UCSD-AML1 (cell line): ENCODE results near the gene RNF26.

ENCODE experiments used
- DNase-seq: peaks from one replicate; lab custom pipeline; 2025; ENCODE audit not compliant: unreplicated experiment; lab: John Stamatoyannopoulos, UW

RNF26 gene

GRCh38 chr11:119334174-119334930, at the start of gene RNF26:
TSS of gene RNF26 (plus strand) at chr11:119334527. CDS start at chr11:119335123, 596 bp downstream.
- DNase-seq, result peak; percentile 92

GRCh38 chr11:119285431-119285830, 48.9 kb upstream of the RNF26 start:
- DNase-seq, result no peak

- no peak for DNase-seq
Measured at GRCh38 chr11:119288219-119288618, 46.1 kb upstream of the RNF26 start.

- no peak for DNase-seq
Measured at GRCh38 chr11:119290894-119291497, 43.3 kb upstream of the RNF26 start.

- no peak for DNase-seq
Measured at GRCh38 chr11:119293461-119293860, 40.9 kb upstream of the RNF26 start.

- DNase-seq, result no peak
Measured at GRCh38 chr11:119295178-119295577, 39.1 kb upstream of the RNF26 start.

- no peak for DNase-seq
Measured at GRCh38 chr11:119297938-119298337, 36.4 kb upstream of the RNF26 start.

GRCh38 chr11:119298726-119299125, 35.6 kb upstream of the RNF26 start:
- DNase-seq, result no peak

GRCh38 chr11:119299416-119299815, 34.9 kb upstream of the RNF26 start:
- no peak for DNase-seq

GRCh38 chr11:119300198-119300964, 33.9 kb upstream of the RNF26 start:
- no peak for DNase-seq

- no peak for DNase-seq
Measured at GRCh38 chr11:119303227-119303718, 31.1 kb upstream of the RNF26 start.

- DNase-seq, result no peak
Measured at GRCh38 chr11:119305556-119306372, 28.6 kb upstream of the RNF26 start.

GRCh38 chr11:119306373-119306890, 27.9 kb upstream of the RNF26 start:
- peak; percentile 47 for DNase-seq

- no peak for DNase-seq
Measured at GRCh38 chr11:119307219-119307618, 27.1 kb upstream of the RNF26 start.

- no peak for DNase-seq
Measured at GRCh38 chr11:119307974-119308373, 26.4 kb upstream of the RNF26 start.

GRCh38 chr11:119309411-119309810, 24.9 kb upstream of the RNF26 start:
- no peak for DNase-seq

- DNase-seq, result no peak
Measured at GRCh38 chr11:119309953-119310681, 24.2 kb upstream of the RNF26 start.

GRCh38 chr11:119310682-119311052, 23.7 kb upstream of the RNF26 start:
- DNase-seq, result no peak

GRCh38 chr11:119314726-119315125, 19.6 kb upstream of the RNF26 start:
- no peak for DNase-seq
